GM12872 (cell line): ENCODE measurements around the gene MLXIP.

ENCODE experiments used
- TF ChIP-seq, protein P1 (sequence below): IDR thresholded peaks from 3 replicates; pipeline ENCODE4 v1.5.1; 2011; ENCODE audit warnings: low read depth, mild to moderate bottlenecking, low read length, moderate library complexity; ENCODE audit not compliant: insufficient read depth

MLXIP gene

DNA sequence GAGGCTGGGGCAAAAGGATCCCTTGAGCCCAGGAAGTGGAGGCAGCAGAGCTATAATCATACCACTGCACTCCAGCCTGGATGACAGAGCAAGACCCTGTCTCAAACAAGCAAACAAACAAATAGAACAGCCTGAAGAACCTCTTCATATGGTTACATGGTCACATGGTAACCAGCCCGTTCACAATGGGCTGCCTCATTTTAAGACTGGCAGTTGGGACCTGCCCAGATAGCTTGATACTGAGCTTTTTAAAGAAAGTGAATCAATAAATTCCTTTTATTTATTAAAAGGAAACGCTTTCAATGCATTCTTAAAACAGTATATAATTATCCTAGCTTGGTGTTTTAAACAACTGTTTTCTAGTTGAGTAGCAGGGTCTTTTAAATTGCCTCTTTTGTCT is 10.5 kb downstream of the MLXIP start:
- TF ChIP-seq, protein P1, sequence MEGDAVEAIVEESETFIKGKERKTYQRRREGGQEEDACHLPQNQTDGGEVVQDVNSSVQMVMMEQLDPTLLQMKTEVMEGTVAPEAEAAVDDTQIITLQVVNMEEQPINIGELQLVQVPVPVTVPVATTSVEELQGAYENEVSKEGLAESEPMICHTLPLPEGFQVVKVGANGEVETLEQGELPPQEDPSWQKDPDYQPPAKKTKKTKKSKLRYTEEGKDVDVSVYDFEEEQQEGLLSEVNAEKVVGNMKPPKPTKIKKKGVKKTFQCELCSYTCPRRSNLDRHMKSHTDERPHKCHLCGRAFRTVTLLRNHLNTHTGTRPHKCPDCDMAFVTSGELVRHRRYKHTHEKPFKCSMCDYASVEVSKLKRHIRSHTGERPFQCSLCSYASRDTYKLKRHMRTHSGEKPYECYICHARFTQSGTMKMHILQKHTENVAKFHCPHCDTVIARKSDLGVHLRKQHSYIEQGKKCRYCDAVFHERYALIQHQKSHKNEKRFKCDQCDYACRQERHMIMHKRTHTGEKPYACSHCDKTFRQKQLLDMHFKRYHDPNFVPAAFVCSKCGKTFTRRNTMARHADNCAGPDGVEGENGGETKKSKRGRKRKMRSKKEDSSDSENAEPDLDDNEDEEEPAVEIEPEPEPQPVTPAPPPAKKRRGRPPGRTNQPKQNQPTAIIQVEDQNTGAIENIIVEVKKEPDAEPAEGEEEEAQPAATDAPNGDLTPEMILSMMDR: no peak

GRCh38 chr12:122090759-122091515 is 12.4 kb downstream of the MLXIP start:
- TF ChIP-seq, protein P1: no peak

- TF ChIP-seq, protein P1: no peak
Observed at GRCh38 chr12:122093098-122093883, 14.7 kb downstream of the MLXIP start.

DNA sequence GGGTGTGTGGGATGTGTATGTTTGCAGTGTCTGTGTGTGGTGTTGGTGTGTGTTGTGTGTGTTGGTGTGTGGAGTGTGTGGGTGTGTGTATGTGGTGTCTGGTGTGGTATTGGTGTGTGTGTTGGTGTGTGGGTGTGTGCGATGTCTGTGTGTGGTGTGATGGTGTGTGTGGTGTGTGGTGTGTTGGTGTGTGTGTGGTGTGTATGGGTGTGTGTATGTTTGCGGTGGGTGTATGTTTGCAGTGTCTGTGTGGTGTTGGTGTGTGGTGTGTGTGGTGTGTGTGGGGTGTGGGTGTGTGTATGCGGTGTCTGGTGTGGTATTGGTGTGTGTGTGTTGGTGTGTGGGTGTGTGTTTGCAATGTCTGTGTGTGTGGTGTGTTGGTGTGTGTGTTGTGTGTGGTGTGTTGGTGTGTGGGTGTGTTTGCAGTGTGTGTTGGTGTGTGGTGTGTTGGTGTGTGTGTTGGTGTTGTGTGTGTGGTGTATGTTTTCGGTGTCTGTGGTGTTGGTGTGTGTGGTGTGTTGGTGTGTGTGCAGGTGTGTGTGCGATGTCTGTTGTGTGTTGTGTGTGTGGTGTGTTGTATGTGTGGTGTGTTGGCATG is 15.7 kb downstream of the MLXIP start:
- TF ChIP-seq, protein P1: no peak

GRCh38 chr12:122094735-122095631 is 16.4 kb downstream of the MLXIP start:
- TF ChIP-seq, protein P1: no peak

DNA sequence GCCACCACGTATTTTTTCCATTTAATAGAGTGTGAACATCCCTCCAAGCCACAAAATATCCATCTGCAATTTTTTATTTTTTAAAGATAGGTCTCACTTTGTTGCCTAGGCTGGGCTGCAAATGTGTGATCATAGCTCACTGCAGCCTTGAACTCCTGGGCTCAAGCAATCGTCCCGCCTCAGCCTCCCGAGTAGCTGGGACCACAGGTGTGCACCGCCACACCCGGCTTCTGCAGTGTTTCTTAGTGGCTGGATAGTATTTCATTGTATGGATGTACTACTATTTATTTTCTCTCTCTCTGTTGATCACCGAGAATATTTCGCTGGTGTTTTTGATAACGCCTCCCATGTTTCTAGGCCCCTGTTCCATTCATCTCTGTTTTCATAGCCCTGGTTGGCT is 17.5 kb downstream of the MLXIP start:
- TF ChIP-seq, protein P1: no peak
